HG02610 (cell line): Measurements from ENCODE around the gene NAB1.

Experiments
- ATAC-seq: cut with Tn5 transposase; IDR thresholded peaks from one replicate; pipeline ENCODE4 v1.9.1; 2021; ENCODE audit warnings: mild to moderate bottlenecking, moderate library complexity; ENCODE audit not compliant: unreplicated experiment

The NAB1 gene

DNA sequence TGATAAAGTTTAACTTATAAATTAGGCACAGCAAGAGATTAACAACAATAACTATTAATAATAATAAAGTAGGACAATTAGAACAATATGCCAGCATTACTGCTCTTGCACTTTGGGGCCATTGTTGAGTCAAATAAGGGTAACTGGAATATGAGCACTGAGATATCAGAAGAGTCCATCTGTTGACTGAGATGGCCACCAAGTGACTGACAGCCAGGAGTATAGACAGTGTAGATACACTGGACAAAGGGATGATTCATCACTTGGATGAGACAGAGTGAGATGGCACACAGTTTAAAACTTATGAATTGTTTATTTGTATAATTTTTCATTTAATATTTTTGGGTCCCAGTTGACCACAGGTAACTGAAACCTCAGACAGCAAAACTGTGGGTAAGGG, 20.0 kb downstream of the NAB1 start:
- ATAC-seq, result no peak

- ATAC-seq, result peak; percentile 34
Observed at GRCh38 chr2:190670182-190670946, 21.5 kb downstream of the NAB1 start.

- peak; percentile 28 for ATAC-seq
Observed at GRCh38 chr2:190674966-190675650, 26.2 kb downstream of the NAB1 start.

DNA sequence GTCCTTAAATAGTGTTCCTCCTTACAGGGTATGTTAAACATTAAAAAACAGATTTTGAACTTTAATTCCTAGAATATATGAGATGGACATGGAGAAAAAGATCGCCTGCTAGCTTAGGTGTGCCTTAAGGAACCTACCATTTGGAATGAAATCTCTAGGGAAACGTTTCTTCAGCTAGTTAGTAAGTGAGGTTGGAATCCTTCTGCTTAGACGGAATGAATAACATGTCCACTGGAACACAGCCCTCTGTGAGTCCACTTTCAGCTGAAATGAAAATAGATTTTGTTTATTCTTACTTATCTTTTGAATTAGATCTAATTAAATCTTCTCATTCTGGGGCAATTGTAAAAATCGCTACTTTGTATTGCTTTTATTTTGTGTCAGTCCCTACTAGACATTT, 28.4 kb downstream of the NAB1 start:
- no peak for ATAC-seq

GRCh38 chr2:190678444-190679162, 29.7 kb downstream of the NAB1 start:
- ATAC-seq, result peak; percentile 88

GRCh38 chr2:190679391-190679790, 30.5 kb downstream of the NAB1 start:
- no peak for ATAC-seq

DNA sequence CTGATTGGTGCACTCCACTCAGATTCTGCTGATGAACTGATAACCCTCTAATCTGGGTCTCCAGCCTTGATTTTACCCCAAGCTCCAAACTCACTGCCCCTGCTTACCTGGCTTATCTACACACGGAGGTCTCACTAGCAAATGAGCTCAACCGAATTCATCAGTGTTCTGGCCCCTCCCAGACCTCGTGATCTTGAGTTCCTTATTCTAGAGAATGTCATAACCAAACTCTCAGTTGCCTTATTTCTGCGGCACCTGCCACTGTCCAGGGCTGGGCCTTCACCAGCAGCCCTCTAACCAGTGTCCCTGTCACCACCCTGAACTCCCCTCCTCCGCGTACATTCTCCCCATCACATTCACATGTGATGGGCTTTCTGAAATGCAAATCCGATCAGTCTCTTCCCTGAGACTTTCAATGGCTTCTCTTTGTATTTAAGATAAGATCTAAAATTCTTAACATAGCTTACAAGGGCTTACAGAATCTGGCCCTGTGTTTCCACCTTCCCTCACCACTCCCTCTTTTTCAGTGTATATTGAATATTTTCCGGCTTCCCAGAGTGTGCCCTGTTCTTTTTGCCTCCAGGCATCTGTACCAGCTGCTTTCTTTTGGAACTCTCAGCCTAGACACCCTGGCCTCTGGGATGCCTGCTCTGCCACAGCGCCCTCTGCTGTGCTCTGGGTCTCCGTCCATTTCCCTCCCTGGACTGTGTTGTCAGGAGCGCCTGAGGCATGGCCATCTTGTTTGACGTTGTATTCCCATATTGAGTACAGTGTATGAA, 31.1 kb downstream of the NAB1 start:
- peak; percentile 20 for ATAC-seq

DNA sequence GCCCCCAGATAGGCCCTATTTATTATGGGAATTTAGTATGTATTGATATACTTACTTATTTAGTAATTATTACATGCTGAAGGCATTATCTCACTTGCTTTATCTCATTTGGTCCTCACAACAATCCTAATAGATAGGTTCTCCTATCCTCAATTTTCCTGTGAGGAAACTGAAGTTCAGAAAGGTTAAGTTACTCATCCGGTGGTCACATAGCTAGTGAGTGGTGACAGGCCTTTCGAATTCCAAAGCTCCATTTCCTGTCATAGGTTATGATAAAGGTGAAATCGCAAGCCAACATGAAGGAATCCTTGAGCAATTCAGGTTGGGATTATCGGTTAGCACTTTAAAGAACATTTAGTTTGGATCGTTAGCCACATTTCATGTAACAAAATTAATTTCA, 33.3 kb downstream of the NAB1 start:
- no peak for ATAC-seq

- ATAC-seq, result no peak
Observed at GRCh38 chr2:190683802-190684201, 34.9 kb downstream of the NAB1 start.

DNA sequence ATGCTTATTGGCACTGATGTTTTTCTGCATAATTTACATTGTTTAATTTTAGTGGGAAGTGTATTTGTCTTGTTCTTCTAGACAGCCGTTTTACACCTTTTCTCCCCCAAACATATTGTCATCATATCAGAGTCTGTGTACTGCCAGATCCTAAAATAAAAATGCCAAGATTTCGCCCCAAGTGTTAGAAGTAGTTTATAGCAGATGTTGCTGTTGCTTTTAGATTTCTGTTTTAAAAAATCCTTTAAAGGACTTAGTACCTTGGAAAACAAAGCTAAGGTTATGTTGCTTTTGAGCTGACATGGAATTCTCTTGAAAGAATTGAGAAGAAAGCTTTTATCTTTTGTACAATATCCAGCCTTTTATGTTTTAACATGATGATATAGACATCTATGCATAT, 36.0 kb downstream of the NAB1 start:
- no peak for ATAC-seq

DNA sequence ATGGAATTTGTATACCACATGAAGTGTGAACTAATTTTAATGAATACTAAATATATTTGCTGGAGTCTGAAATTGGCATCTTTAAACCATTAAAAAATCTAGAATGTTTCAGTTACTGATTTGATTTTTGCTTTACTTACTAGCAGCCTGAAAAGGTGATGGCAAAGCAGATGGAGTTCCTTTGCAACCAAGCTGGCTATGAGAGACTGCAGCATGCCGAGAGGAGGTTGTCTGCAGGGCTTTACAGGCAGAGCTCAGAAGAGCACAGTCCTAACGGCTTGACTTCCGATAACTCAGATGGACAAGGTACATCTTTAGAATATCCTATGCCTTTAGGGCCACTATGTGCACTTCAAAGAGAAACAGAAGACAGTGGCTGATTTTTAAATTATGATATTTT, 36.5 kb downstream of the NAB1 start:
- no peak for ATAC-seq

- peak; percentile 90 for ATAC-seq
Observed at GRCh38 chr2:190693533-190694232, 44.8 kb downstream of the NAB1 start.

DNA sequence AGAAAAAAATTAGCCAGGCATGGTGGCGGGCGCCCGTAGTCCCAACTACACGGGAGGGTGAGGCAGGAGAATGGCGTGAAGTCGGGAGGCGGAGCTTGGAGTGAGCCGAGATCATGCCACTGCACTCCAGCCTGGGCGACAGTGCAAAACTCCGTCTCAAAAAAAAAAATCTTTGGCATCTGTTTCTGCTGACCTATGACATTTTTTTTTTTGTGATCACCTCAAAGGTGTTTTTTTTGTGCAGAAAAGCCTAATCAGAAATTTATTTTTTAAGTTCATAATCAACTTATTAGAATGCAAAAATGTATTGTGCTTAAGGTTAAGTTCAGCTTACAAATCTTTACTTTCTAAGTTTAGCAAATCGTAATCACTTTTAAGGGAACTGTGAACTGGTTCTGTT, 45.6 kb downstream of the NAB1 start:
- ATAC-seq, result no peak

DNA sequence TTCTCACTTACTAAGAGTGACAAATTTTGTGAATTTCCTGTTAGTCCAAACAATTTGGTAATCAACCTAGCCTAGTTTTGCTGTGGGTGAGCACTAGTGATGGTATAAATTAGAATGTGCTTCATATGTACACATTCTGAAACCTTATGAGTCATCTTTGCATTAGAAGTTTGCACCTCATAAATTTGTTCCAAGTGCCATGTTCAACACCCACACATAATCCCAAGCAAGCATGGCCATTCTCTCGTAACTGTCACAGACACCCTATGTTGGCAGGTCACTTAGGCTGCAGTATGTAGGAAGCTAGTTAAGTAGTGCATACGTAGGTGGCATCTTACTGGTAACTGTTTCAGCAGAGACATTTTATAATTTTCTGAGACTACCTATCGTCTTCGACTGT, 46.9 kb downstream of the NAB1 start:
- ATAC-seq, result peak; percentile 31

GRCh38 chr2:190696792-190697398, 48.0 kb downstream of the NAB1 start:
- ATAC-seq, result no peak

GRCh38 chr2:190697421-190697820, 48.5 kb downstream of the NAB1 start:
- ATAC-seq, result no peak

- ATAC-seq, result no peak
Observed at GRCh38 chr2:190698895-190699294, 50.0 kb downstream of the NAB1 start.

DNA sequence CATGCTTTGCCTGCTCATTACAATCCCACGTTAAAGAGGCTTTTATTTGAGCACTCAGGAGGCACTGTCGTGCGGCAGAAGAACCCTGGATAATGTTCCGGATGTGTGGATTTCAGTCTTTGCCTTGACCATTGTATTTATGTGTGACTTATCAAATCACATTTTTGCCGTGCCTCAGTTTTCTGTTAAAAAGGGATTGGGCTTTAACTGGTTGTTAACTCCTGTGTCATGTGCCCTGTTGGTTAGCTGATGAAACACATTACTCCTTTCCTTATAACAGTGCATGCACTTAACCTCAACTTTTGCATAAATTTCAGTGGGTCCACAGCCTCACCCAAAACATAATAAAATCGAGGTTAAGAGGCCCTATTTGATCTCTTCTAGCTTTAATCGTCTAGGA, 52.7 kb downstream of the NAB1 start:
- peak; percentile 77 for ATAC-seq

- no peak for ATAC-seq
Observed at GRCh38 chr2:190705280-190705679, 56.4 kb downstream of the NAB1 start.

- ATAC-seq, result peak; percentile 68
Observed at GRCh38 chr2:190707726-190708125, 58.8 kb downstream of the NAB1 start.
